Measurements from ENCODE around the gene PLCB2.

PLCB2 gene

GRCh38 chr15:40310001-40310959 is 2.5 kb upstream of the PLCB2 start:
- H3K4me1 ChIP-seq (ENCODE audit: control insufficient read depth, insufficient read depth, low read length) = no peaks in the 10 kb centered on the region; the same call in 1 of the 2 replicates
- H3K9me3 ChIP-seq (ENCODE audit: control insufficient read depth, insufficient read depth, low read depth, low read length) = no peaks in the 10 kb centered on the region
- TF ChIP-seq ZBTB8A (tag by site-specific recombination; IDR thresholded peaks at IDR 0.05) (peak; percentile 54), PRDM4 (tag by site-specific recombination; IDR thresholded peaks at IDR 0.05) (no peak), ZNF148 (tag by site-specific recombination; IDR thresholded peaks at IDR 0.05; ENCODE audit: borderline replicate concordance) (no peak), HIC1 (tag by site-specific recombination; IDR thresholded peaks at IDR 0.05) (peak; percentile 24; the same call in 1 of the 2 replicates), ZNF639 (tag by site-specific recombination; IDR thresholded peaks at IDR 0.05) (no peak), ZNF654 (tag by site-specific recombination; IDR thresholded peaks at IDR 0.05; ENCODE audit: low read depth) (peak; percentile 85), CTCF (tag by site-specific recombination; IDR thresholded peaks at IDR 0.05) (0 out of 2 replicates have a peak, but pooled peaks have one; percentile 19), GLIS2 (tag by site-specific recombination; IDR thresholded peaks at IDR 0.05) (0 out of 2 replicates have a peak, but pooled peaks have one; percentile 12), ZNF366 (tag by site-specific recombination; conservative IDR thresholded peaks at IDR 0.05) (no peak), ZNF791 (tag by site-specific recombination; IDR thresholded peaks at IDR 0.05) (no peak)
- CTCF ChIA-PET = interaction anchor here (0.6 to 16.0 kb wide), 24 partner anchors 9 to 263 kb away, joined by 3 to 248 read pairs (median 6); partner anchors contain the start of gene ANKRD63
- H3K27ac ChIP-seq (ENCODE audit: extremely low read depth, low read depth, low read length) = no peak overlapping the region
- no peak overlapping the region for H3K4me3 ChIP-seq (ENCODE audit: low read depth, low read length)
- POLR2A ChIA-PET = interaction anchor here (1.2 to 1.8 kb wide), 3 partner anchors 9 to 31 kb away, joined by 3 to 6 read pairs (median 4); no protein-coding TSS in a partner anchor
- H3K36me3 ChIP-seq (ENCODE audit: control insufficient read depth in 2 of 2, insufficient read depth in 1 of 2, low read length in 2 of 2) = no peaks in the 10 kb centered on the region

GRCh38 chr15:40309344-40309862 is 1.7 kb upstream of the PLCB2 start:
- CTCF ChIA-PET = interaction anchor here (0.7 to 16.0 kb wide), 19 partner anchors 8 to 262 kb away, joined by 3 to 248 read pairs (median 7); partner anchors contain the start of gene ANKRD63

More at GRCh38 chr15:40309344-40309862, 1.7 kb upstream of the PLCB2 start:
- POLR2A ChIA-PET = interaction anchor here (1.2 to 1.8 kb wide), 2 partner anchors 18 to 30 kb away, joined by 4 to 6 read pairs; no protein-coding TSS in a partner anchor
- Histone ChIP-seq H3K4me1 (ENCODE audit: control insufficient read depth, insufficient read depth, low read length) (no peaks in the 10 kb centered on the region; the same call in 1 of the 2 replicates), H3K4me3 (ENCODE audit: low read depth, low read length) (no peak overlapping the region), H3K27ac (ENCODE audit: extremely low read depth, low read depth, low read length) (no peak overlapping the region), H3K36me3 (ENCODE audit: control insufficient read depth in 2 of 2, insufficient read depth in 1 of 2, low read length in 2 of 2) (no peaks in the 10 kb centered on the region), H3K9me3 (ENCODE audit: control insufficient read depth, insufficient read depth, low read depth, low read length) (no peaks in the 10 kb centered on the region)
- TF ChIP-seq ZNF658 (tag by site-specific recombination; IDR thresholded peaks at IDR 0.05) (no peak), KLF16 (tag by site-specific recombination; IDR thresholded peaks at IDR 0.05) (no peak), ZNF2 (tag by site-specific recombination; IDR thresholded peaks at IDR 0.05) (no peak), ZNF341 (tag by site-specific recombination; IDR thresholded peaks at IDR 0.05; ENCODE audit: low read depth) (peak; percentile 60), GFI1B (tag by site-specific recombination; IDR thresholded peaks at IDR 0.05) (no peak), ZNF561 (tag by site-specific recombination; IDR thresholded peaks at IDR 0.05; ENCODE audit: borderline replicate concordance) (no peak)
